Stimulated activated CD8-positive, alpha-beta memory T cell treated with anti-CD3 and anti-CD28 coated beads, Interleukin-4, amount 100 ng/mL, for 1 hour (primary cell): Measurements from ENCODE around the gene BEND4.
"Not testable (repeated sequence)": the region's sequence is repeated elsewhere in the genome, so short reads cannot be mapped to it uniquely, and the experiment has no call there.

ENCODE experiments used
- DNase-seq, 2 donors: peaks; one replicate each; pipeline ENCODE4 v3.0.0-alpha.2; 2020; ENCODE audit warnings: low read depth in 2 of 2, low spot score in 1 of 2

Gene BEND4

GRCh38 chr4:42152507-42153504, at the start of gene BEND4:
Gene BEND4 (minus strand): TSS chr4:42152655. CDS start chr4:42152143, 512 bp downstream.
- DNase-seq: no peak

GRCh38 chr4:42197341-42197740, 44.9 kb upstream of the BEND4 start:
- DNase-seq: no peak

GRCh38 chr4:42172921-42173320, 20.5 kb upstream of the BEND4 start:
- no peak for DNase-seq

GRCh38 chr4:42172128-42172790, 19.8 kb upstream of the BEND4 start:
- no peak for DNase-seq

- DNase-seq: no peak
These were observed 15.3 kb upstream of the BEND4 start for GRCh38 chr4:42167709-42168108.

- DNase-seq: not testable (repeated sequence)
These were observed 13.7 kb upstream of the BEND4 start for GRCh38 chr4:42166186-42166585.

- DNase-seq: no peak
These were observed 7.0 kb upstream of the BEND4 start for GRCh38 chr4:42159271-42160001.

- no peak for DNase-seq
These were observed 618 bp downstream of the BEND4 start for GRCh38 chr4:42151568-42152506.

GRCh38 chr4:42150653-42151567, 1.5 kb downstream of the BEND4 start:
- DNase-seq: no peak

GRCh38 chr4:42149004-42149403, 3.5 kb downstream of the BEND4 start:
- DNase-seq: no peak

- no peak for DNase-seq
These were observed 4.0 kb downstream of the BEND4 start for GRCh38 chr4:42148425-42148824.

GRCh38 chr4:42144028-42144427, 8.4 kb downstream of the BEND4 start:
- no peak for DNase-seq

- no peak for DNase-seq
These were observed 9.9 kb downstream of the BEND4 start for GRCh38 chr4:42142591-42142990.

GRCh38 chr4:42136371-42136770, 16.1 kb downstream of the BEND4 start:
- no peak for DNase-seq

- DNase-seq: no peak
These were observed 19.4 kb downstream of the BEND4 start for GRCh38 chr4:42133006-42133405.

- no peak for DNase-seq
These were observed 20.4 kb downstream of the BEND4 start for GRCh38 chr4:42132099-42132498.

- no peak for DNase-seq
These were observed 29.3 kb downstream of the BEND4 start for GRCh38 chr4:42123071-42123644.

GRCh38 chr4:42122237-42122636, 30.2 kb downstream of the BEND4 start:
- no peak for DNase-seq

GRCh38 chr4:42119886-42120285, 32.6 kb downstream of the BEND4 start:
- no peak for DNase-seq
